MM.1S (cell line): Measurements from ENCODE around the gene EPHA3.
A peak's percentile ranks its signal among the peaks of the same experiment; 100 is the strongest.

Source experiments
- DNase-seq: peaks from one replicate; pipeline ENCODE4 v3.0.0-alpha.2; 2015
- H2AFZ ChIP-seq: fragments of 300-600 bp; sonication (generic); 2 replicates; pipeline ENCODE4 v1.6.0; 2016; ENCODE audit warnings: antibody characterized with exemption, low read length
- H3F3A ChIP-seq: fragments of 300-600 bp; sonication (generic); 2 replicates; pipeline ENCODE4 v1.6.1; 2016; ENCODE audit warnings: mild to moderate bottlenecking, antibody characterized with exemption, low read length, moderate library complexity, mixed read lengths; ENCODE audit not compliant: insufficient read depth
- H3K27ac ChIP-seq: fragments of 300-600 bp; sonication (generic); 2 replicates; pipeline ENCODE4 v1.5.1; 2016; ENCODE audit warnings: mild to moderate bottlenecking, low read length
- H3K27me3 ChIP-seq: fragments of 300-600 bp; sonication (generic); replicated peaks from 2 replicates; pipeline ENCODE4 v1.6.0; 2016; ENCODE audit warnings: low read length; ENCODE audit not compliant: insufficient read depth
- H3K36me3 ChIP-seq: fragments of 300-600 bp; sonication (generic); replicated peaks from 2 replicates; pipeline ENCODE4 v1.6.1; 2016; ENCODE audit warnings: mild to moderate bottlenecking, low read length, mixed read lengths; ENCODE audit not compliant: insufficient read depth
- H3K4me1 ChIP-seq: fragments of 300-600 bp; sonication (generic); 2 replicates; pipeline ENCODE4 v1.6.1; 2016; ENCODE audit warnings: low read length, mixed read lengths
- H3K4me2 ChIP-seq: fragments of 300-600 bp; sonication (generic); 2 replicates; pipeline ENCODE4 v1.6.0; 2016; ENCODE audit warnings: low read depth, low read length
- H3K4me3 ChIP-seq: fragments of 300-600 bp; sonication (generic); 2 replicates; pipeline ENCODE4 v1.5.1; 2016; ENCODE audit warnings: low read length, mixed read lengths
- H3K79me2 ChIP-seq: fragments of 300-600 bp; sonication (generic); 2 replicates; pipeline ENCODE4 v1.6.1; 2016; ENCODE audit warnings: mixed run types, low read length, mixed read lengths
- H3K9ac ChIP-seq: fragments of 300-600 bp; sonication (generic); 2 replicates; pipeline ENCODE4 v1.6.1; 2016; ENCODE audit warnings: low read length, mixed read lengths
- H3K9me2 ChIP-seq: fragments of 300-600 bp; sonication (generic); replicated peaks from 2 replicates; pipeline ENCODE4 v1.6.1; 2016; ENCODE audit warnings: mild to moderate bottlenecking, low read length, mixed read lengths; ENCODE audit not compliant: insufficient read depth
- H3K9me3 ChIP-seq: fragments of 300-600 bp; sonication (generic); replicated peaks from 2 replicates; pipeline ENCODE4 v1.6.1; 2016; ENCODE audit warnings: mild to moderate bottlenecking, low read length, mixed read lengths; ENCODE audit not compliant: insufficient read depth
- H4K20me1 ChIP-seq: fragments of 300-600 bp; sonication (generic); 2 replicates; pipeline ENCODE4 v1.6.1; 2016; ENCODE audit warnings: mild to moderate bottlenecking, low read length, moderate library complexity, mixed read lengths; ENCODE audit not compliant: insufficient read depth
- EZH2 ChIP-seq: fragments of 300-600 bp; sonication (generic); optimal IDR thresholded peaks from 2 replicates; pipeline ENCODE3; 2017; ENCODE audit warnings: low read depth, mild to moderate bottlenecking, antibody characterized with exemption, low read length, mixed read lengths
- EZH2phosphoT487 ChIP-seq: fragments of 300-600 bp; sonication (generic); IDR thresholded peaks from 2 replicates; pipeline ENCODE4 v1.6.1; 2018; ENCODE audit warnings: antibody characterized with exemption, low read length
- TF ChIP-seq, protein P1 (sequence below): fragments of 300-600 bp; sonication (generic); IDR thresholded peaks from 2 replicates; pipeline ENCODE4 v1.5.1; 2016; ENCODE audit warnings: antibody characterized with exemption, low read length, mixed read lengths

Gene EPHA3

DNA sequence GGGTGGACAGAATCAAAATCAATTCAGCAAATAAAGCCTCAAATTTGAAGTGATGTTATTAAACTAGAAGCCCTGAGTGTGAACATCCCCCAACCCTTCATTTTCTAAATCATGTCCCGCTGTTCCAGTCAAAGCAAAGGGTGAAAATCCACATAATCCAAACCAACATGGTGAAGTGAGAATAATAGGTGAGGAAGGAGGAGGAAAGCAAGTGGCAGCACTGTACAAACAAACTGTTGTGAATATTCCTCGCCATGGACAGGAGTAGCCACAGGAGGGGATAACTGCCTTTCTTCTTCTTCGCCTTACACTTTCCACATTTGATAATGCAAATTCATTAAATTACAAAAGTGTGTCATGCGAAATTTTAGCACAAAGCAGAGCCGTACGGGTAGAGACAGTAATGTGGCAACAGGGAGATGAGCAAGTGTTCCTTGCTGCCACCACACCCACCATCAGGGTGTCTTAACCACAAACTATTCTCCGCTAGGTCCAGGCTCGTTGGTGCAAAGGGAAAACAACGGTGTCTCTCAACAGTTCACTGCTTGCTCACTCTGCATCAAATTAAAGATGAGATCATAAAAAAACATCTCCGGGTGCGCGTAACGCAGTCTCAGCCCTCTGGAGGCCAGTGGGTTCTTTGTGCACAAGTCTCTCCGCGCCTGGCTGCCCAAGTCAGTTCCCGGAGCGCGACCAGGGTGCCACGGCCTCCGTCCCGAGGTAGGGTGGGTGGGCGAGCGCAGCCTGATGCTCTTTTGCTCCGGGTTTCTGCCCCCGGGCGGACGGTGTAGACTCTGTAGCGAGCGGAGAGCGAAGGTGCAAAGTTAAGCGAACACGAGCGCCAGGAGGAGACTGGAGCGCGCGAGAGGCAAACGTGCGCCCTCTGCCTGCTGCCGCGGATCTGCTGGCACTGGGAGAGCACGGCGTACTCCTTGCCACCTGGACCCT is 6.7 kb downstream of the EPHA3 start:
- peak; percentile 72 for DNase-seq
- Histone ChIP-seq H3K4me3 (peak overlapping the region; percentile 61), H3K36me3 (no peaks in the 10 kb centered on the region), H3K9ac (no peak overlapping the region), H3K27me3 (no peaks in the 10 kb centered on the region), H3K9me2 (no peaks in the 10 kb centered on the region), H3K4me1 (no peaks in the 10 kb centered on the region), H3K27ac (no peak overlapping the region), H3K4me2 (peak overlapping the region; percentile 80), H4K20me1 (no peaks in the 10 kb centered on the region), H3K79me2 (no peaks in the 10 kb centered on the region), H3F3A (no peaks in the 10 kb centered on the region), H2AFZ (peak overlapping the region; percentile 71), H3K9me3 (no peaks in the 10 kb centered on the region)
- TF ChIP-seq EZH2 (no peak), EZH2phosphoT487 (no peak)
- TF ChIP-seq, protein P1, sequence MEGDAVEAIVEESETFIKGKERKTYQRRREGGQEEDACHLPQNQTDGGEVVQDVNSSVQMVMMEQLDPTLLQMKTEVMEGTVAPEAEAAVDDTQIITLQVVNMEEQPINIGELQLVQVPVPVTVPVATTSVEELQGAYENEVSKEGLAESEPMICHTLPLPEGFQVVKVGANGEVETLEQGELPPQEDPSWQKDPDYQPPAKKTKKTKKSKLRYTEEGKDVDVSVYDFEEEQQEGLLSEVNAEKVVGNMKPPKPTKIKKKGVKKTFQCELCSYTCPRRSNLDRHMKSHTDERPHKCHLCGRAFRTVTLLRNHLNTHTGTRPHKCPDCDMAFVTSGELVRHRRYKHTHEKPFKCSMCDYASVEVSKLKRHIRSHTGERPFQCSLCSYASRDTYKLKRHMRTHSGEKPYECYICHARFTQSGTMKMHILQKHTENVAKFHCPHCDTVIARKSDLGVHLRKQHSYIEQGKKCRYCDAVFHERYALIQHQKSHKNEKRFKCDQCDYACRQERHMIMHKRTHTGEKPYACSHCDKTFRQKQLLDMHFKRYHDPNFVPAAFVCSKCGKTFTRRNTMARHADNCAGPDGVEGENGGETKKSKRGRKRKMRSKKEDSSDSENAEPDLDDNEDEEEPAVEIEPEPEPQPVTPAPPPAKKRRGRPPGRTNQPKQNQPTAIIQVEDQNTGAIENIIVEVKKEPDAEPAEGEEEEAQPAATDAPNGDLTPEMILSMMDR, result peak; percentile 66

- H3K9me2 ChIP-seq, result no peaks in the 10 kb centered on the region
- no peak overlapping the region for H3K27ac ChIP-seq
- no peaks in the 10 kb centered on the region for H3K4me1 ChIP-seq
- peak overlapping the region; percentile 71 for H2AFZ ChIP-seq
- H3K4me2 ChIP-seq, result peak overlapping the region; percentile 80
- TF ChIP-seq, protein P1, result no peak
- no peak for TF ChIP-seq EZH2
- TF ChIP-seq EZH2phosphoT487, result no peak
- no peaks in the 10 kb centered on the region for H4K20me1 ChIP-seq
- H3K27me3 ChIP-seq, result no peaks in the 10 kb centered on the region
- no peaks in the 10 kb centered on the region for H3K36me3 ChIP-seq
- no peaks in the 10 kb centered on the region for H3F3A ChIP-seq
- DNase-seq, result no peak
- no peaks in the 10 kb centered on the region for H3K79me2 ChIP-seq
- no peak overlapping the region for H3K9ac ChIP-seq
- H3K4me3 ChIP-seq, result peak overlapping the region; percentile 61
- H3K9me3 ChIP-seq, result no peaks in the 10 kb centered on the region
Observed at GRCh38 chr3:89114841-89115223, 7.4 kb downstream of the EPHA3 start.

DNA sequence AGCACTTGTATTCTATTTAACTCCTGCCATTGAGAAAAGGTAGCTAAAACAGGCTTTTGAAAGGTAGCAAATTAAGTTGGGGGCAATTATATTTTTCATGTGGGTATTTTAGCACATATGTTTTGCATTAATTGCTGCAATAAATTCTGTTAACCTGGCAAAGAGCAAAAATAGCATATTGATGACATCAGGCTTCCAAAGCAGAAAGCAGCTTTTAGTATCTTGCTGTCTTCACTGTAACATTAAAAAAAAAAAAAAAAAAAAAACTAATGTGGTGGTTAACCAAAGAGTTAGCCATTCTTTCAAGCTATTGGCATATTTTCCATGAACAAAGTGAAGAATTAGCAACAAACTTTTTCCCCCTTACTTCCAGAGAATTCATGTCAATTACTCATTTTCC is 9.1 kb downstream of the EPHA3 start:
- Histone ChIP-seq H3K9me3 (no peaks in the 10 kb centered on the region), H3K4me1 (no peaks in the 10 kb centered on the region), H3K27me3 (no peaks in the 10 kb centered on the region), H3K27ac (no peak overlapping the region), H3K9me2 (no peaks in the 10 kb centered on the region), H3K36me3 (no peaks in the 10 kb centered on the region), H3K9ac (no peak overlapping the region), H3F3A (no peaks in the 10 kb centered on the region), H4K20me1 (no peaks in the 10 kb centered on the region), H3K79me2 (no peaks in the 10 kb centered on the region), H3K4me2 (no peak overlapping the region), H2AFZ (no peak overlapping the region), H3K4me3 (no peak overlapping the region)
- no peak for DNase-seq
- no peak for TF ChIP-seq EZH2
- TF ChIP-seq, protein P1, result no peak
